ENCODE measurements around the gene GNPNAT1. TPM values are rescaled to one million over a fixed set of nuclear protein-coding genes. Genes with fewer than 3 reads are reported as not detected.

Gene GNPNAT1
- total RNA-seq, 6 experiments from 2014 or later: 43.1 to 53.6 (median 47.2) TPM

- Mint-ChIP-seq H3K4me1 (ENCODE audit: low read depth) (peaks cover 35% of the 10 kb centered on the region), H3K27ac (peak overlapping the region; percentile 79), H3K27me3 (ENCODE audit: insufficient read depth) (no peaks in the 10 kb centered on the region), H3K4me3 (peak overlapping the region; percentile 26; the same call in 1 of the 2 replicates), H3K9me3 (no peaks in the 10 kb centered on the region), H3K36me3 (ENCODE audit: low read depth) (peaks cover 10% of the 10 kb centered on the region; the same call in 1 of the 2 replicates)
- TF ChIP-seq CTCF (IDR thresholded peaks at IDR 0.05): no peak
- no peak for DNase-seq
Measured at GRCh38 chr14:52741865-52742264, 49.5 kb downstream of the GNPNAT1 start.

GRCh38 chr14:52740751-52741150 lies 50.7 kb downstream of the GNPNAT1 start:
- no peaks in the 10 kb centered on the region for H3K27me3 Mint-ChIP-seq (ENCODE audit: insufficient read depth)
- H3K4me3 Mint-ChIP-seq: no peak overlapping the region
- no peaks in the 10 kb centered on the region for H3K9me3 Mint-ChIP-seq
- no peak overlapping the region for H3K27ac Mint-ChIP-seq
- H3K4me1 Mint-ChIP-seq (ENCODE audit: low read depth): peaks cover 46% of the 10 kb centered on the region
- no peak for DNase-seq
- no peak for TF ChIP-seq CTCF (IDR thresholded peaks at IDR 0.05)
- H3K36me3 Mint-ChIP-seq (ENCODE audit: low read depth): peaks cover 10% of the 10 kb centered on the region; the same call in 1 of the 2 replicates

GRCh38 chr14:52738409-52738808 lies 53.0 kb downstream of the GNPNAT1 start:
- Mint-ChIP-seq H3K27me3 (ENCODE audit: insufficient read depth) (no peaks in the 10 kb centered on the region), H3K4me1 (ENCODE audit: low read depth) (peaks cover 46% of the 10 kb centered on the region), H3K4me3 (no peak overlapping the region), H3K36me3 (ENCODE audit: low read depth) (peaks cover 22% of the 10 kb centered on the region), H3K9me3 (no peaks in the 10 kb centered on the region), H3K27ac (no peak overlapping the region)
- no peak for TF ChIP-seq CTCF (IDR thresholded peaks at IDR 0.05)
- DNase-seq: no peak

- no peak for TF ChIP-seq CTCF (IDR thresholded peaks at IDR 0.05)
- no peak for DNase-seq
- Mint-ChIP-seq H3K27ac (no peak overlapping the region; the same call in 1 of the 2 replicates), H3K4me3 (no peak overlapping the region), H3K9me3 (no peaks in the 10 kb centered on the region), H3K27me3 (ENCODE audit: insufficient read depth) (no peaks in the 10 kb centered on the region; the same call in 1 of the 2 replicates), H3K4me1 (ENCODE audit: low read depth) (peaks cover 41% of the 10 kb centered on the region), H3K36me3 (ENCODE audit: low read depth) (peaks cover 29% of the 10 kb centered on the region)
Measured at GRCh38 chr14:52735921-52736489, 55.4 kb downstream of the GNPNAT1 start.

- no peaks in the 10 kb centered on the region; the same call in 1 of the 2 replicates for H3K27me3 Mint-ChIP-seq (ENCODE audit: insufficient read depth)
- no peaks in the 10 kb centered on the region for H3K9me3 Mint-ChIP-seq
- H3K36me3 Mint-ChIP-seq (ENCODE audit: low read depth): peaks cover 27% of the 10 kb centered on the region
- DNase-seq: no peak
- no peak overlapping the region for H3K4me3 Mint-ChIP-seq
- peaks cover 42% of the 10 kb centered on the region for H3K4me1 Mint-ChIP-seq (ENCODE audit: low read depth)
- no peak overlapping the region for H3K27ac Mint-ChIP-seq
- no peak for TF ChIP-seq CTCF (IDR thresholded peaks at IDR 0.05)
Measured at GRCh38 chr14:52733824-52734223, 57.6 kb downstream of the GNPNAT1 start.

Measured in HFFc6 (cell line).